Activated CD8-positive, alpha-beta memory T cell treated with anti-CD3 and anti-CD28 coated beads for 48 hours (primary cell): ENCODE results near the gene CD109.
"Not testable (repeated sequence)": the region's sequence is repeated elsewhere in the genome, so short reads cannot be mapped to it uniquely, and the experiment has no call there.

Experiments
- DNase-seq, 3 experiments: peaks; one replicate each; pipeline ENCODE4 v3.0.0-alpha.2; 2020; ENCODE audit warnings: low read depth in 2 of 3, low spot score in 2 of 3

CD109 gene

DNA sequence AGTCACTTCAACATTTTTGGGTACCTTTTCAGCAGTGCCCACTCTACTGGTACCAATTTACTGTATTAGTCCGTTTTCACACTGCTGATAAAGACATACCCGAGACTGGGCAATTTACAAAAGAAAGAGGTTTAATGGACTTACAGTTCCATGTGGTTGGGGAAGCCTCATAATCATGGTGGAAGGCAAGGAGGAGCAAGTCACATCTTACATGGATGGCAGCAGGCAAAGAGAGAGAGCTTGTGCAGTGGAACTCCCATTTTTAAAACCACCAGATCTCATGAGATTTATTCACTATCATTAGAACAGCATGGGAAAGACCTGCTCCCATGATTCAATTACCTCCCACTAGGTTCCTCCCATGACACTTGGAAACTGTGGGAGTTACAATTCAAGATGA is 12.4 kb upstream of the CD109 start:
- not testable (repeated sequence) for DNase-seq

DNA sequence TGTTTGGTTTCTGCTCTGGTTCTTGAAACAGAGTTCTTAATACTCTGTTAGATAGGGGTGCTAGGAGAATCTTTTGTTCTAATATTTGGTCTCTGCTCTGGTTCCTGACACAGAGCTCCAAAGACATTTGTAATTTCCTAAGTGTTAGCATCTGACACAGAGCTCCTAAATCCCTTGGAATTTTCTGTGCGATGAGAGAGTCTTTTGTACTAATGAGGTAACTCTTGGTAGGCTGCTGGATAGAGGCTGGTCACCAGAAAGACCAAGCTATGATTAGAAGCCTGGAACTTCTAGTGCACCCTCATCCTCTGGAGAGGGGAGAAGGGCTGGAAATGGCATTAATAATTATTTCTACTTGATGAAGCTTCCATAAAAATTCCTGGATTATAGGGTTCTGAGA is 7.7 kb upstream of the CD109 start:
- DNase-seq, result no peak

DNA sequence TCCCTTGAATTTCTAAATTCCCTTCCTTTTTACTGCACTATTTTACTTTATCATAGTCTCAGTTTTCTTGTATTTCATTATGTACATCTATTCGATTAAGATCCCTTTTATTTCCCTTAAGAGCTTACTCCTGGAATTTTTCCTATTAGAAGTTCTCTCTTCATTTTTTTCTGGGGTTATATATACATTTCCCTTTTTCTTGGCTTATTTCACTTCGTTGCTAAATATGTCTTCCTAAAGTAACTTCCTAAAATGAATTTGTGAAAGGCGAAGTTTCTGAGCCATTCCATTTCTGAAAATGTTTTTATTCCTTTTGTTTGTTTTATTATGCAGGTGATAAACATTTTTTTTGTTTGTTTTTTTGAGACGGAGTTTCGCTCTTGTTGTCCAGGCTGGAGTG is 5.9 kb upstream of the CD109 start:
- no peak for DNase-seq

DNA sequence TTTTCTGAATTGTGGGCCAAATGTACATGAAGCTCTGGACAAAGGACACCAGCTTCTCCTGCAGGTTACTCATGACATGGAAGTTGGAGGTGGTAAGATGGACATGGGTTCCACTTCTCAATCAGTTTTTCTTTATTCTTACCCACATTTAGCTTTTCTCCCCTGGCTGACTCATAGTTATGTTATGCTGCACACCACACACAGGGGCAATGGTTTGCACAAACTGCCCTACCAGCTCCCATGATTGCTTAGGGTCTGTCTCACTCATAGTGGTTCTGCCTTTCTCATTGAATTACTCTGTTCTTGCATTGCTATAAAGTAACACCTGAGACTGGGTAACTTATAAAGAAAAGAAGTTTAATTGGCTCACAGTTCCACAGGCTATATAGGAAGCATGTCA is 4.5 kb upstream of the CD109 start:
- no peak for DNase-seq

DNA sequence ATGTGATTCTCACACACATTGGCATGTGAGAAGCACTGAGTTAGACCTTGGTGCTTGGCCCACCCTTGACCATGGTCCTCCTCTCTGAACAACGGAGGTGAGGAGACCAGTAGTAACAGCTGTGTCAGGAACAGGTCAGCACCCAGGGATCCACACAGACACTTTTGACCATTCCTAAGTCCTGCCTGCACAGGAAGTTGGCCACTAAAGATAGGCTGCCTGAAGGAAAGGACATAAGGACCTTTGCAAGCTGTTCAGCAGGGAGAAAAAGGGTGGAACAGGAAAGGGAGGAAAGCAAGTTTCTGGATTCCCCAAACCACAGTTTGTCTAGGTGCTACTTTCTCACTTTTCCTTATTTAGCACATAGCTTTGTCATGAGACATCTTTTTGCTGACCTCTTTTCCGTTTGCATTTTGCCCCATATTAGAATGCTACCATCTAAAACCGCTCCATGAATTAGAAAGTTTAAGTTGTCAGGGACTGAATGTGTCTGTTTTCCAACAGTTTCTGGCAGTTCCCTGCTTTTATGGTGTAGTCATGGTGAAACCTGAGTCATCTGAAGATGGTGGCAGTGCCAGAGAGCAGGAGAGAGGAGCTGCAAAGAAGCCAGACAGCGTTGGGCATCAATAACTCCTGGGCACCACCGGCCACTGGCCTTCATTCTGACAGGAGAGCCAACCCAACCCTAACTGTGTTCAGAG is 1.1 kb upstream of the CD109 start:
- DNase-seq, result no peak

DNA sequence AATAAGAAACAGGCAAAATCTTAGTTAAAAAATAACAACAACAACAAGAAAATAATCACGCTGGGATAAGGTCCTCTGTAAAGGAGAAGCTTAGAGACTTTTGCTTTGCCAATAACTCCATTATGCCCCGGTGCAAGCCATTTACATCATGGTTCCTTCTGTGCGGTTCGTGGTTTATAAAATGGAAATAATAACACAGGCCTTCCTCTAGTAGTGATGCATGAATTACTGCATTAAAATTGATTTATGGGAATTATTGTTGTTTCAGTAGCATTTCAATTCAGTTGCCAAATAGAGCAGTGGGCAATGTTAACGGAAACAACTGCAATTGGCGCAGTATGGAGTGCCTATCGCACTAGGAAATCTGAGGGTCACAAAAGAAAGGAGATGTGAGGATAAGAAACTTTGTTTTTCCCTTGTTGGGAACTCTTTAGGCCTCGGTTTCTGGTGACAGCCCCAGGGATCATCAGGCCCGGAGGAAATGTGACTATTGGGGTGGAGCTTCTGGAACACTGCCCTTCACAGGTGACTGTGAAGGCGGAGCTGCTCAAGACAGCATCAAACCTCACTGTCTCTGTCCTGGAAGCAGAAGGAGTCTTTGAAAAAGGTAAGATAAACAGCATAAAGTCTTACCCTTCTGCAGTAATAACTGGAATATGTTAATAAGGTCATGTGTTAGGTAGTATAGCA is 1.1 kb downstream of the CD109 start:
- DNase-seq, result no peak

DNA sequence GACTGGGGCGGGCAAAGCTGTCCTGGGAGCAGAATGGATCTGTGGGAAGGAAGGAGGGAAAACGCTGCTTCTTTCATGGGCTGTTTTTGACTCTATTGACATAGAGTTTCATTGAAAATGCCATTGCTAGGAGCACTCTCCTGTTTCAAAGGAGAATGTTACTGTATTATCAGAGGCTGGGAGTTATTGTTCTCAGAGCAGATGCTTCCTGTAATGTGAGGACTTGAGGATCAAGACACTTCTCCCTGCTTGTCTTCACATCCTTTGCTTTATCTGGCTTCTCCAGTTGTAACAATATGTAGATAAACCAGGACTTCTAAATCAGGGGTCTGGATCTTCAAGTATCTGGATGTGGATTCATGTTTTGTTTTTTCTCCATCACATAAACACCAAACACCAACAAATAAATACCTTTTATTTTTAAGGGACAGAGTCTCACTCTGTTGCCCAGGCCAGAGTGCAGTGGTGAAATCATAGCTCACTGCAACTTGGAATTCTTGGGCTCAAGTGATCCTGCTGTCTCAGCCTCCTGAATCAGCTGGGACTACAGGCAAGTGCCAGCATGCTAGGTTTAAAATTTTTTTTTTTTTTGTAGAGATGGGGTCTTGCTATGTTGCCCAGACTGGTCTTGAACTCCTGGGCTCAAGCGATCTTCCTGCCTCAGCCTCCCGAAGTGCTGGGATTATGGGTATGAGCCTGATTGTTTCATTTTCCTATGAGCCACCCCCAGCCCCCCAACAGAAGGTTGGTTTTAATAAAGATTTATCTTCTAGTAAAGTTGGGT is 3.9 kb downstream of the CD109 start:
- DNase-seq, result no peak

DNA sequence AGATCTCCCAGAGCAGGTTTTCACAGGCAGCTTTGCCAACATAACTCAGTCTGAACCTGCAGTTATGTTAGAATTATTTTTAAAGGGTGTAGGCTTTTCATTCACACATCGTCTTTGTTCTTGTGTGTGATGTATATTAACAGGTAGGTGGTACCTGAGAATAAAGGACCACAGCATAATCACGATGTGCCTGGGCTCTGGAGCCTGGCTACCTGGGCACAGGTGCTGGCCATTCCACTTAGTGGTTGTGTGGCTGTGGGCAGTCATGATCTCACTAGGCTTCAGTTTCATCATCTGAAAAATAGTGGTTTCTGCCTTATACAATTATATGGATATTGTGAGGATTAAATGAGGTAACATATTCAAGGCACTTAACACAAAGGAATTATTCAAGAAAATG is 6.4 kb downstream of the CD109 start:
- no peak for DNase-seq

DNA sequence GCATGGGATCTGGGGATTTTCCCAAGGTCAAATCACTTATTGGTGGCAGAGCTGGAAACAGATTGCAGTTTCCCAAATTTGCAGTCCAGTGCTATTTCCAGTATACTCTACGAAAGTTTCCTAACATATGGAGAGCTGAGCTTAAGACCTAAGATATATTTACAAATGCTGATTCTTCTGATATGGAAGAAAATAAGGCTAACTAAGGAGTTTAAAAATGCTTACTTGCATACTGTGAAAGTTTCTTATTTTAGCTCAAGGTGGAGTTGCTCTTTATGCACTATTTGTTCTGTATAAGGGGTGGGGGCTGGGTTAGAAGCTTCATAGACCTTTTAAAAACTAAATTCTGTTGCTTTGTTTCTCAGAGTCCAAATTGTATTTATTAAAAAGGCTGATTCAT is 7.5 kb downstream of the CD109 start:
- no peak for DNase-seq

DNA sequence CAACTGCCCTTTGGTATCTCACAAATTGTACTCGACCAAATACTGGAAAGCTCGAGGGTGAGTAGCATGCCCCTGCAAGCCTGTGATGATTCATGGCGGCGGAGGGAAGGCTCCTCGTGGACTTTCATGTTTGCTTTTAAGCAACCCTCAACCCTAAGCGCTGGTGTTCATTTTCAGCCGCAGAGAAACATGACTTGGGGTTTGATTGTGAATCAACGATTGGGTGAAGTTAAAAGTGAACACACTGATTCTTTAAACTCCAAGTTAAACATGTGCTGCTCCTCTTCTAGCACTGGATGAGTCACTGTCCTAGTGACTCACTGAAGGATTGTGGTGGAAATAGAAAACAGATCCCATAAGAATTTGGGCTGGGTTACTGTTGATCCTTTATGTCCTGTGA is 8.3 kb downstream of the CD109 start:
- peak in 1 of 3 experiments; percentile 42 for DNase-seq

DNA sequence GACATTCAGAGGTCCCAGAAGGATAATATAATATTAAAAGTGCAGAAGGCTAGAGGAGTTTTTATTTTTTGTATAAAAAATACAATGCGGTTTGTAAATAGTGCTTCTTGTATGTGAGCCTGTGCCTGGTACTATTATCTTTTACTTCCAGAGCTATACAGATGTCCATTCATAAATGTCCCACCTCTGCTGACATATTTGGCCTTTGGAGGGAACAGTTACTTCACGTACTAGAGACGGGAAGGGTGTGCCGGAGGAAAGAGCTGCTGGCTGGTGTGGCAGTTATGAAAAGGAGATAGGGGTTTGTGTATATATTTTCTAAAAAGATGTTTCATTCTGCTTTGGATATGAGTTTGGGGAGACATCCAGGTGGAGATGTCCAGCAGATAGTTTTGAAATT is 8.8 kb downstream of the CD109 start:
- no peak for DNase-seq

DNA sequence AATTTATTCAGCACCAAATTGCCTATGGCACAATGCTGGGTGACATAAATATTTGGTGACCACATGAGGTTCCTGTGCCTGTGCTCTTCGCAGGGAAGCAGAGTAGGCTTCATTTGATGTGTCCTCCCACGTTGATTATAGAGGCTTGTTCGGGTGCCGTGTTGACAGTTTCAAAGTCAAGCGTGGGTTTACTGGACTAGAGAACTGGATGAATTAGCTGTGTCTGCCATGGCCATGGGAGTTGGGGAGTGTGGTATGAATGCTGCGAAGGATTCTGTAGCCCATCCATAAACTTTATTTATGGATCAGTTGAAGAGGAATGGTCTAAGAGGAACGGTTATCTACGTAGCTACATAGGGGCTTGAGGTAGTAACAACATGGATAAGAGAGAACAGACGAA is 11.0 kb downstream of the CD109 start:
- DNase-seq, result no peak

DNA sequence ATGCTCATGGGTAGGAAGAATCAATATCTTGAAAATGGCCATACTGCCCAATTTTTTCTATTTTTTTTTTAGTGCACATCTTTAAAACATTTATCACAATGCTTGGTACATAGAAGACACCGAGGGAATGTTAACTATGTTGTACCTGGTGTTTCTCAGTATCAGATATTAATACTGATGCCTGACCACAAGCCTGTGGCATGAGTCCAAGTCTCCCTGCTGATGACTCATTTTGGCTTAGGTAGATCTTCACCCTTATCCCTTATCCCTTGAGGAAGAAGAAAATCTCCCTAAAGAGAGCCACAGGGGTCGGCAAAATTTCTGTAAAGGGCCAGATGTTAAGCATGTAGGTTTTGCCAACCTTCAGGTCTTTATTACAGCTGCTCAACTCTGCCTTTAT is 14.5 kb downstream of the CD109 start:
- DNase-seq, result no peak

DNA sequence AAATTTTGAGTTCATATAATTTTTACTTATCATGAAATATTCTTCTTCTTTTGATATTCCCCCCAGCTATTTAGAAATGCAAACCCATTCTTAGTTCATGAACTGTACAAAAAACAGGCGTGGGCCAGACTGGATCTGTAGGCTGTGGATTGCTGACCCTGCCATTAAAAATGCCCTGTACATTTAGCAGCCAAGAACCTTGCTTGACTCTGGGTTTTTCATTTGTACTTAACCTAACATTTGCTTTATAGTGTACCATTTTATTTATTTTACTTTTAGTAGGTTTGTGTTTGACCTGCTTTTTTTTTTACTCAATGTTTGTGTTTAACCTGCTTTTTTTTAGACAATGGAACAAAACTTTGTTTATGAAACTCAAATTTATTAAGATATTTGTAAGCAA is 14.9 kb downstream of the CD109 start:
- DNase-seq, result no peak

DNA sequence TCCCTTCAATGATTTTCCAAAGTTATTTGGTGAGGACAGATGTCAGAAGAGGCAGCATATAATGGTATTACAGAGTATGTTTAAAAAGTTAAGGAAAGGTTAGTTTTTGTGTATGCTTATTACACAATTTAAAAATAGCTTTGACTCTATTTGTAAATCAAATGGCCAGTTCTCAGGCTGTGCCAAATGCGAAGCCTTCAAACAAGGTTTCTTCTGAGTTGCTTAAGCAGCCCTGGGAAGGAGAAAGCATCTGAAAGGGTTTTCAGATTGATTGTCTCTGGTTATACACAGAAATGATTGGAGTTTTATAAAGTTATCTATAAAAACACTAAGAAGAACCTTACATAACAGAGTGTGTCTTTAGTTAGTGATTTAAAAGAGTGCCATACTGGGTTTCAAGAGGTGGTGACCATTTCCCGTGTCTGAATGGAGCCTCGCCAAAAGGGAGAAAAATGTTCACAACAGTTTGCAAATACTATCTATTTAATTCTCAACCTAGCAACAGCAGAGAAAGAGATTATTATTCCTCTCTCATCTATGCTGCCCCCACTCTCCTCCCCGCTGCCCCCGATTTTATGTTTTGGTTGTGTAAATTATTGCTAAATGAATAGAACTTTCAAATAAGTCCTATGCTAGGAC is 16.7 kb downstream of the CD109 start:
- no peak for DNase-seq

DNA sequence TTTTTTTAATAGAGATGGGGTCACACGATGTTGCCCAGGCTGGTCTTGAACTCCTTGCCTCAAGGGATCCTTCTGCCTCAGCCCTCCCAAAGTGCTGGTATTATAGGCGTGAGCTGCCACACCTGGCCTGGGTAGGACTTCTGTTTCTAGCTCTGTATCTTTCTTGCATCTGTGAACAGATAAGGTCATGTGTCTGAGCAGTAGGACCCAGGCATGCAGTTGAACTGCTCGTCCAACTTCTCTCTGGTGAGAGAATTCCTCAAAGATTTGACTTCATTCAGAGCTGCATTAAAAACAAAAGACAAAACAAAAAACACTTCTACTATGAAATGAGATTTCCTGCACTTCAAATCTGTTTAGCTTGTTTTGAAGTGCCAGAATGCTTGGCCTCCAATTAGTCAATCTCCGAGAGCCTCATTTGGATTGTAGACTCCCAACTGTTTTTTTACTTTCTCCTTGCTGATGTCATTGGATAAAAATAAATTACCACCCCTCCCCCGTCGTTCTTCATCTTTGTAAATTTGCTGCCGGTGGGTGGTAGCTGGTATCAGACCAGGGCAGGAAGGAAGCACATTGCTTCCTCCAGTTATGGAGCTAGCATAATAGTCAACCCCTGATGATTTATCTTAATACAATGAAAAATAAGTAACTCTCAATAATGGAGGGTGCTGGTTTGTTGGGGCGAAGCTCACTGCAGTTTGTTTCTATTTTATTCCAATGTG is 17.6 kb downstream of the CD109 start:
- no peak for DNase-seq

DNA sequence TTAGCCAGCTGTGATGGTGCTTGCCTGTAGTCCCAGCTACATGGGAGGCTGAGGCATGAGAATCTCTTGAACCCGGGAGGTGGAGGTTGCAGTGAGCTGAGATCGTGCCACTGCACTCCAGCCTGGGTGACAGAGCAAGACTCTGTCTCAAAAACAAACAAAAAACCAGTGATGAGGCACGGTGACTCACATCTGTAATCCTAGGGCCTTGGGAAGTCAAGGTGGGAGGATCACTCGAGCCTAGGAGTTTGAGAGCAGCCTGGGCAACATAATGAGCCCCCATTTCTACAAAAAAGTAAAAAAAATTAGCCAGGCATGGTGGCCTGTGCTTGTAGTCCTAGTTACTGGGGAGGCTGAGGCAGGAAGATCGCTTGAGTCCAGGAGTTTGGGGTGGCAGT is 19.1 kb downstream of the CD109 start:
- DNase-seq, result not testable (repeated sequence)

DNA sequence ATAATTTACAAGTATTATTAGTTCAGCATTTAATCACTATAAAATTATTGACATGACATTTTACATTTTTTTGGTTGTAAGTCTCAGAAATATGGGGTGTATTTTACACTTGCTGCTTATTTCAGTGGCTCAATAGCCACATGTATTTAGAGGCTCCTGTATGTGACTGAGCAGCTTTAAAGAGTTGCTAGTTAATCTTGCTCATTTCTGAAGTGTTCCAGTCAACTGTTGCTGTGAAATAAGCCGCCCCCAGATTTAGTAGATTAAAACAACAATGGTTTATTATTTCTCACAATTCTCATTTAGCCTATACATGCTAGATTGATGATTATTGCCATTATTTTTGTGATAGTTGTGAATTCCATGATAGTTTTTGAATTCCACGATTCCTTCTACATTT is 23.0 kb downstream of the CD109 start:
- no peak for DNase-seq

DNA sequence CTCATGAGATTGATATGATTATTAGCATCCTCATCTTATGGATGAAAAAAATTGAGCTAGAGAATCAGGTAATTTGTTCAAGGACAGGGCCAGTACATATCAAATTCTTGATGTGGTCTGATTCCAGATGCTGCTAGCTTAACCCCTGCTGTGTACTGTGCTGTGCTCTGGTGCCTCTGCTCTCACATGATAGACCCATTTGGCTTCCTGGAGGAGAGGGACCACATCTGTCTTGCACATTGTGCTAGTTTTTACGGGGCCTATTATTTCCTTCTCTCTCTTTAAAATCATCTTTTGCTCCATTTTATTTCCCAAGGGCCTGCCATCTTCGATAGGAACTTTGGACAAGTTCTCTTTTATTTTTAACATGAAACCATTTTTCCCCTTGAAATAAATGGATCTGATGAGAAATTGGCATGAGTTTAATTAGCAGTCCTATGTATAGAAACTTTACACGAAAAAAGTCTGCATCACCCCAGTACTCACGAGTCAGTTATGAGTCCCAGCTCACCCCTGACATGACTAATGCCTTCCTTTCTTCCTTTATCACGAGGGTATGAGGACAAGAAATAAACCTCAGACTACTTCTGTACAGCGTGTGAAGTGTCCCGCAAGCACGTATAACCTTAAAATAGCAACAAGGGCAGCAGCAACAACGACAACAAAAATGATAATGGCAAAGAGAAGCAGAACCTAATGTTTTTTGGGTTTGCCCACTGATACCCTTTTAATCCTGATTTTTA is 26.5 kb downstream of the CD109 start:
- DNase-seq, result no peak

DNA sequence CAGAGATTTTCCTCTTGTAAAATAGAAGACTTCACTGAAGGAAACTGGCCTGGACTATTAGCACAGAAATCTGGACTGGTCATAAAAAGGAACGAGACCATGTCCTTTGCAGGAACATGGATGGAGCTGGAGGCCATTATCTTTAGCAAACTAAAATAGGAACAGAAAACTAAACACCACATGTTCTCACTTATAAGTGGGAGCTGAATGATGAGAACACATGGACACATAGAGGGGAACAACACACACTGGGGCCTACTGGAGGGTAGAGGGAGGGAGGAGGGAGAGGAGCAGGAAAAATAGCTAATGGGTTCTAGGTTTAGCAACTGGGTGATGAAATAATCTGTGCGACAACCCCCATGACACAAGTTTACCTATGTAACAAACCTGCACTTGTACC is 27.5 kb downstream of the CD109 start:
- not testable (repeated sequence) for DNase-seq
